ENCODE data around the gene H1-8.

The H1-8 gene

DNA sequence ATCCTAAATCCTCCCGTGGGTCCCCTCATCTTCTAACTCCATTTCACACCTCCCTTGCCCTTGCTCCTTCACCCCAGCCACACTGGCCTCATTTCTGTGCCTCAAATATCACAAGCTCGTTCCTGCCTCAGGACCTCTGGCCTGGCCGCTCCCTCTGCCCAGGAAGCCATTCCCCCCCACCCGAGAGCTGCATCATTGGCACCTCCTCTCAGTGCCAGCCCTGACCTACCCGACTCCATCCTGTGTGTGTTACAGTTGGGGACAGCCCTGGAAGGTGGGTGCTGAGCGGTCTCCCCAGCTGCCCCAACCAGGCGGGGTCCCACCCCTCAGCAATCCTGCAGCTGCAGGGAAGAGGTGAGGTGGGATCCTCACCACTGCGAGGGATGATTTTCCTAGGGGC lies 49.0 kb downstream of the H1-8 start:
- no peak overlapping the region for H3K4me3 ChIP-seq (ENCODE audit: low read depth, low read length)

DNA sequence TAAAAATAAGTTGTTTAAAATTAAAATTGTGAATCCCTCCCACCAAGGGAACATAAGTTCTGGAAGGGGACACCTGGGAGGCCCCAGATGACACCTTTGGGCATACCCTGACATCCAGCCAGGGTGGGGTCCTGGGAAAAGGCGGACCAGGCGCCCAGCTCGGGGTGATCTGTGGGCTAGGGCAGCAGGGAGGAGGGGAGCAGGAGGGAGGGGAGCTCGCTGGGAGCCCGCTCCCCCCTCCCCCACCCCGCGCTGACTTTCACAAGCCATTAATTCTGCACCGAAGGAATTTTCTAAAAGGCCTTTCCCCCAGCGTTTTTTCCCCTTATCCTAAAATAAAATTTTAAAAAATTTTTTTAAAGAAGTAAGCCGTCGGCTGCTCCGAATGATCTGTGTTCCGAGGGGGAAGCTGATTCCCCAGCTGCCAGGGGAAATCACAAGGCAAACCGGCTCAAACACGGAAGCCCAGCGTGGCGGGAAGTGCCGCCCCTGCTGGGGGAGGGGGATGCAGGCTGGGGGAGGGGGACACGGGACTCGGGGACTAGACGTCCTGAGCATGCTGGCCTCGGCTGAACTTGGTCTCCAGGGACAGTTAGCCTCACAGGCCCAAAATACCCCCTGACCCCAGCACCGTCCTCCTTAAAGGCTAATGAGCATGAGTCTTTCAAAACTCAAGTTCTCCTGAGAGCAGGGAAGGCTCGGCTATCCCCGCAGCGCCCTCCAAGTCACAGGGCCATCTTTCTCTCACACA lies 49.6 kb downstream of the H1-8 start:
- H3K4me3 ChIP-seq (ENCODE audit: low read depth, low read length) = no peak overlapping the region

DNA sequence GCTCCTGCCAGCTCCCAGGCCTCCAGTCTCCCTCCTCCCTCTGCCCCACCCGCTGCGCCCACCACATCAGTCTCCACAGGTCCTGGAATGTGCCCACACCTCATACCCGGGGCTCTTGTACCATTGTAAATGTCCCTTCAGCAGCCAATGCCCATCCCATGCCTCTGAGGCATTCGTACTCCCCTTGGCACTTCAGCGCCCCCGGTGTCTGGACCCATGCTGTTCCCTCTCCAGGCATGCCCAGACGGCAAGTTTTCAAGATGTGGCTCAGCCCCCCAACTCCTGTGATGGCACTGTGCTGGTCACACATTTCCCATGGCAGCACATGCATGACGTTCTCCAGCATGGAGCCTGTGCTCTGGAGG lies 50.2 kb downstream of the H1-8 start:
- no peak overlapping the region for H3K4me3 ChIP-seq (ENCODE audit: low read depth, low read length)

DNA sequence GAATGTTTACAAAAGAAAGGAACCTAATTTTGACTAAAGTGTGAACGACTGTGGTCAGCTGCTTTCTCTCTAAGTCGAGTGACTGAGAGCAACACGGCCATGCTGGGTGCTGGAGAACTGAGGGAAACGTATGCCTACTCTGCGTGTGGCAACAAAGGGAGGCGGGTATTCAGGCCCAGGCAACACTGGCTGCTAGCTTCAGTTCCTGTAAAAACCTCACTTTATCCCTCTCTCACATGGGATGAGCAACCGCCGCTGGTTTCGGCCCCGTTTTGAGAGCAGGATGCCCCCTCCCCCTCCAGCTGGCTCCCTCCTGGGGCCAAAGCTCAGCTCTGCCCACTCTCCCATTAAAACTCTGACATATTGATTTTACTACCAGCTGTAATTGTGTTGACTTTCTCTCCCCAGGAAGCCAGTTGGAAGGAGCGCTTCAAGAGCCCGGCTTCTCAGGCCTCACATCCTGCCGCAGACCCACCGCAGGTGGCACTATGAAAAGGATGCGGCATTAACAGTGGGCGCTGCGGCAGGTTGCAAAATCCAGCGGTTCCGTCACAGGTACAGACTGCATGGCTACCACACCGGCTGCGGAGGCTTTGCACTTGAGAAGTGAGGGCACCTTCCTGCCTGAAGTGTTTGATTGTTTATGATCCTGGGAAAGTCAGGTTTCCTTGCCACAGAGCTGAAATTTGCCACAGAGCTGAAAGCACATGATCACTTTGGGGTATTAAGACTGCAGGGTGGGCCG lies 50.8 kb downstream of the H1-8 start:
- H3K4me3 ChIP-seq (ENCODE audit: low read depth, low read length) = no peak overlapping the region

DNA sequence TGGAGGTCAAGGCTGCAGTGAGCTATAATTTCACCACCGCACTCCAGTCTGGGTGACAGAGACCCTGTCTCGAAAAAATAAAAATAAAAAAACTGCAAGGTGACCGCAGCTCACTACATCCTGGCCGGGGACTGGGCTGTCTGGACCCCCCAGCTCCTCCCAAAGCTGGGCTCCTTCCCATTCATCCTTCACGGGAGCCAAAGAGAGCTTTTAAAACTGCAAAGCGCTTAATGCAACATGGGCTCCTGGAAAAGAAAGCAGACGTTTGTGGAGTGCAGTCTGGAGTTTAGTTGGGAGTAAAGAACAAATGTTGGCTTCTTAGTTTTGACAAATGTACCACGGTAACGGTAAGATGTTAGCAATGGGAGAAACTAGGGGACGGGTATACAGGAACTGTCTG lies 51.4 kb downstream of the H1-8 start:
- H3K4me3 ChIP-seq (ENCODE audit: low read depth, low read length) = no peak overlapping the region

DNA sequence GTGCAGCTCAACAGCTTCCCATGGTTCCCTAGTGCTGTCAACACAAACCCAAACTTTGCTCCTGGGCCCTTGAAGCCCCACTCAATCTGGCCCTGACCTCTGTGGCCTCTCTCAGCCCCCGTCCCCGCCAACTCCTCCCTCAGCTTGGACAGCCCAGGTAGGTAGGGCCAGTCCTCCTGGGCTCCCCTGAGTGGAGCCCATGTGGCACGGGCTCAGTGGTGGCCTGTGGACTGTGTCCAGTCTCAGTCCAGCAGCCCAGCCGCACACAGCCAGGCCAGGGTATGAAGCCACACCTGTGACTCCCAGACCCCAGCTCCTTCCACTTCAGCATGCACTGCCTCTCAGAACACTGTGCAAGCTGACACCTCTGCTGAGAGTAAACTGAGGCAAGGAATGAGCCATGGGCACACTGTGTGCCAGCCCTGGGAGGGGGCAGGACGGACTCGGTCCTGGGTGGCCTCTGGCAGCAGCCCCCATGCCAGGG lies 52.0 kb downstream of the H1-8 start:
- no peak overlapping the region for H3K4me3 ChIP-seq (ENCODE audit: low read depth, low read length)

DNA sequence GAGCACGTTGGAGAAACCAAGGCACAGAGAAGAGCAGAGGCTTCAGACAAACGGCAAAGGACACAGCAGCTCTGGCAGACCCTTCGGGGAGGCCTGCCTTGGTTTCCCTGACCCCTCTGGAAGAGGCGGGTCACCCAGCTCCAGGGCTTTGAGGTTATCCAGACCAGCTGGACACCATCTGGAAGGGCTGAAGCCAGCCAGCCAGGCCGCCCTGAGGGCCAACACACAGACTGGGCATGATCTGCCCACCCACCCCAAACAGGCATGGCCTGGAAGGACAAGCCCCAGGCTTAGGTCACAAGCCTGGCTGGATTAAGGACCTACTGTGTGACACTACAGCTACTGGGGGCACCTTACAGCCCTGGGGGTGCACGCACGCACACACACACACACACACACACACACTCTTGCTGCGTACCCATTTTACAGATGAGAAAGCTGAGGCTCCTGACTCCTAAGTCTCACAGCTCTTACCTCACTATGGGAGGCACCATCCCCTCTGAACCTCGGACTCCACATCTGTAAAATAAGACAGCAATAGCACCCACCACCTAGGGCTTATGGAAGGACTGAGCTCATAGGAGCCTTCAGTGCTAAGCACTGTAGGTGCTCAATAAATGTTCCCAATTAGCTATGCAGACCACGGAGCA lies 52.7 kb downstream of the H1-8 start:
- H3K4me3 ChIP-seq (ENCODE audit: low read depth, low read length) = no peak overlapping the region

DNA sequence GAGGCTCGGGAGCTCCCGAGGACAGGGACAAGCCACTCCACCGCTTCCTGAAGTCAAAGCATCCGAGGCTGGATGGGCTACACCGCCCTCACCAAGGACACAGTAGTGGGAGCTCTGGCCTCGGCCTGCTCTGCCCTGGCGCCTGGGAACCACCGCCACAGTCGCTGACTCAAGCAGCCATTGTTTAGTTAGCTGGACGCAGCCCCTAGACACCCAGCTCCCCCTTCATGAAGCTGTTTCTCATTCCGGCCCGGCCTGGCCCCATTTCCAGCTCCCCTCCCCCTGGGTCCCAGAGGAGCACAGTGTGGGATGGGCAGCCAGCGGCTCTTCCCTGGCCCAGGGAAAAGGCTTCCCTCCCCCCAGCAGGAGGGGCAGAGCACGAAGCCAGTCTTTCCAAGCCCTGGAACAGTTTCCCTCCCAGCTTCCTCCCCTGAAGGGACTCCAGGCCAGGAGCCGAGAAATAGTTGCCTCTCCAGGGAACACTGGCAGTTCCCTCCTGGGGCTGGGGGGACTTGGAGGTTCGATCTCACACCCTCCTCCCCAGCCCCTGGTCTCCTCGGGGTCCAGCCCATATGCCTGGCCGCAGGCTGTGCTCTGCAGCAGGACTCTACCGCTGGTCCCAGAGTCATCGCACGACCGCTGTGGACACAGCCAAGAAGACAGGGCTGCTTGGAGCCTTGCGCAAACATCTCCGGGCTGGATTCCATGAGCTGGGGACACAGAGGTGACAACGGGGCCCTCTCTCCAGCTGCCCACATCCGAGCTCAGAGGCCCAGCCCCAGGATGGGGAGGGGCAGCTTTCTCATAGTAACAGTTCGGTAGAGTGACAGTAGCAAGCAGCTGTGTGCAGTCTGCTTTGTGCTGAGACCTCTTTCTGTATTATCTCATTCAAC lies 53.5 kb downstream of the H1-8 start:
- H3K4me3 ChIP-seq (ENCODE audit: low read depth, low read length) = no peak overlapping the region

DNA sequence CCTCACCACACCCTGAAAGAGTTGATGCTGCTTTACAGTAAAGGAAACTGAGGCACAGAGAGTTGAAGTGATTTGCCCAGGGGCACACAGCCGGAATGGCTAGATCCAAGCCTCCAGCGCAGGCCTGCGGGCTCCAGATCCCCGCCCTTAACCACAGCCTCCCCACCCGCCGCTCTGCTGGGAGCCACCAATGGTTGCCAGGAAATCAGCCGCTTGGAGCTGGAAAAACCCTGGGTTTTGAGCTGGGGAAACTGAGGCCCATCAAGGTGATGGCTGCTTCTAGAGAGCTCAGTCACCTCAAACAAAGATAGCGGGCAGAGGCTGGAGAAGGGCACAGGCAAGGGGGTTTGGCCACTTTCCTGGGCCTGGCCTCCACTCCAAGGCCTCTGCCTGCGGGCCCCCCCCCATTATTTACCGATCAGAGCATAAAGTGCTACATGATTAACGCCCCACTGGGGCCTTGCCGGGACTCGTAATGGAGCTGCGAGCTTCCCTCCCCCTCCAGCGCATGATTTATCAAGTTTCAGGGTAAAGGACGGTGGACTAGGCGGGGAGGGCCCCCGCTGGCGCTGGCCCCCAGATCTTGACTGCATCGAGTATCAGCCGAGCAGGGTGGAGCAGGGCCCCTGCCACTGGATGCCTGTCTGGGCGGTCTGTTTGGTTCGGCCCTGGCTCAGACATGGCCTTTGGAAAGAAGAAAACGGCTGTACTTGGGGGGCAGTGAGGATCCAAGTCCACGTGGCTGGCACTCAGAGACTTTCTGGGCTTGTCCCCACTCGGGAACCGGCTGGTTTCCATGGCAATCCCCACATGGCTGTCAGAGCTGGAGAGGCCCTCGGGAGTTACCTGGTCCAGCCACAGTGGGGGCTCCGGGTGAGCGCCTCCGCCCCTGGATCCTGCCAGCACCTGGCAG lies 54.4 kb downstream of the H1-8 start:
- H3K4me3 ChIP-seq (ENCODE audit: low read depth, low read length) = no peak overlapping the region

DNA sequence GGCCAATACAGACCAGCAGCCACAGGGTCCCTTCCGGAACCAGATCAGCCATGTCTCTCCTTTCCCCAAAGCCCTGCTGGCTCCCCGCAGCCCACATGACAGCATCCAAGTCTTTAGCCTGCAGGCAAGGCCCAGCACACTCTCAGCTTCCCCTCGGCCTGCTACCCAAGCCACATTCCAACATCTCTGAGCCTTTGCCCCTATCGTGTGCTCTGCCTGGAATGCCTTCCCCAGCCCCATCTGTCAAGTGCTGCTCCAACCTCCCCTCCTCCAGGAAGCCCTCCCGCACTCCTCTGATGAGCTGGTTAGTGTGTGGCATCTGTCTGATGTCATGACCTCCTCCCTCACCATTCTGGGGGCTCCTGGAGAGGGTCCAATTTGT lies 55.0 kb downstream of the H1-8 start:
- no peak overlapping the region for H3K4me3 ChIP-seq (ENCODE audit: low read depth, low read length)

DNA sequence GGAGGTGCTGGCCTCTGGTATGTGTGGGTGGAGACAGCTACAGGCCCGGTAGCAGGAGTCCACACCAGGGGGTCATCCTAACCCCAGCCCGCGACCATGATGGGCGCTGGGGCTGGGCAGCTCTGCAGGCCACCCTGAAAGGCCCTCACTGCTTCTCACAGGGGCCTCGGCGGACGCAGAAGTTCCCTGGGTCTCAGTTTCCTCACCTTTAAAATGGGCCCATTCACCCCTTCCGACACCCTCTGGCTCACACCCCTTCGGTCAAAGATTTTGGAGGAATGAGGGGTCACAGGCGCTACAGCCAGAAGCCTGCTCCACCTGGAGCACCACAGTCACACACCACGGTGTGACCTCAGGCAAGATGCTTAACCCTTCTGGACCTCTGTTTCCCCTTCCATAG lies 55.5 kb downstream of the H1-8 start:
- H3K4me3 ChIP-seq (ENCODE audit: low read depth, low read length) = no peak overlapping the region

DNA sequence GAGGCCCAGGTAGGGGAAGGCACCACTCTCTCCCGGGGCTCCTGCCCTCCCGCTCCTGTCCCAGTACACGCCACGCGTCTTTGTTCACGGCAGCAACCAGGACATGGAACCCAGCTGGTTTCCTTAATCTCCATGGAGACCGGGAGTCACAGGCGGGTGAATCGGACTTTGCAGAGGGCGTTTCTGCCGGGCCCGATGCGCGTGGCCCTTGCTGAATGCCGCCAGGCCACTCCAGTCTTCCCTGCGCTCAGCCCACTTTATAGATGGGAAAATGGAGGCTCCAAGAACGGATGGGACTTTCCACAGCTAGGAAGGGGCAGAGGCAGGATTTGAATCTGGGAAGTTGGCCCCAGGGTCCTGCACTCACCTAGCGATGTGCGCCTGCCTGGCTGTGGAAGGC lies 56.1 kb downstream of the H1-8 start:
- no peak overlapping the region for H3K4me3 ChIP-seq (ENCODE audit: low read depth, low read length)

DNA sequence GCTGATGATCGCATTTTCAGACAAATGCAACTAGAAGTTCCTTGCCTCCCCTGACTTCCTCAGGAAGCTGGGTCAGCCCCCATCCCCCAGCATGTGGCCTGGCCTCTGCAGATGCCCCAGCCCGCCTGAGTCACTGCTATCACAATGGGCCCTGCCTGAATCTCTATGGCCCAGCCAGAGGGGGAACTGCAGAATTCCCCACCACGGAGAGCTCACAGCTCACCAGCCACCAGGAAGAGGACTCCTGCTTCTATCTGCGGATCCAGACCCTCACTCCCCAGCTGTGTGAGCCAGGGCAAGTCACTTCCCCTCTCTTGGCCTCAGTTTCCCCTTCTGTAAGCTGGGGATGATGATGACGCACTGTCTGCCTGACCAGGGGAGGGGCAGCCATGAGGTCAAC lies 56.6 kb downstream of the H1-8 start:
- no peak overlapping the region for H3K4me3 ChIP-seq (ENCODE audit: low read depth, low read length)

DNA sequence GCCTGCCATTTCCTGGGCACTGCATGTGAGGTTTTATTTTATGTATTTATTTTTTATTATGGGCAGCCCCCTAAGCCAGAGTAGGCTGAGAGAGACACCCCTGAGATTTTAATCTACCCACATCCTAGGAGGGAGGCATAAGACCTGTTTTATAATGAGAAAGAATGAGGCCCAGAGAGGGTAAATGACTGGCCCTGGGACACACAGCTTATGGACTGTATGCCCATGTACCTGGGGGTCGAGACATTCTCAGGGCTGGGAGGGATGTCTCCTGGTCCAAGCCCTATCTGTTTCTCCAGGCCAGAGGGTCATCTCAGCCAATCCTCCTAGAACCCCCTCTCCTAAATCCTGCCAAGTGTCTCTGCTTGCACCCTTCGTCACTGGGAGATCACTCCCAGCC lies 57.4 kb downstream of the H1-8 start:
- no peak overlapping the region for H3K4me3 ChIP-seq (ENCODE audit: low read depth, low read length)
